Small intestine (tissue), 7 donors: ENCODE results near the gene CETN1. TPM values are rescaled to one million over a fixed set of nuclear protein-coding genes. Genes with fewer than 3 reads are reported as not detected.
A peak's percentile ranks its signal among the peaks of the same experiment; 100 is the strongest.

Experiments used
- DNase-seq, 2 donors: peaks; one replicate each; pipeline versions ENCODE4 v3.0.0 to v3.0.0-alpha.2; 2013
- FAIRE-seq: peaks from 2 replicates; lab custom pipeline; 2012; peaks lifted over from hg19 to GRCh38; lab: Jason Lieb, UNC
- H3K27ac ChIP-seq, 3 donors: one replicate each; pipeline ENCODE4 v1.5.1; 2013; ENCODE audit warnings: low read length in 2 of 3, mild to moderate bottlenecking in 2 of 3, control low read depth in 1 of 3, inconsistent platforms in 1 of 3, low read depth in 1 of 3, moderate library complexity in 1 of 3
- H3K27me3 ChIP-seq, 3 donors: one replicate each; pipeline ENCODE4 v1.6.1; 2013; ENCODE audit warnings: low read length in 3 of 3, inconsistent platforms in 1 of 3; ENCODE audit not compliant: control insufficient read depth in 3 of 3, insufficient read depth in 3 of 3
- H3K36me3 ChIP-seq, 3 donors: one replicate each; pipeline ENCODE4 v1.6.1; 2013; ENCODE audit warnings: low read length in 3 of 3, inconsistent platforms in 1 of 3, low read depth in 1 of 3, mild to moderate bottlenecking in 1 of 3, moderate library complexity in 1 of 3; ENCODE audit not compliant: control insufficient read depth in 3 of 3, insufficient read depth in 2 of 3
- H3K4me1 ChIP-seq, 3 donors: one replicate each; pipeline ENCODE4 v1.6.1; 2013; ENCODE audit warnings: low read length in 2 of 3, inconsistent platforms in 1 of 3, low read depth in 1 of 3, mild to moderate bottlenecking in 1 of 3, moderate library complexity in 1 of 3; ENCODE audit not compliant: control insufficient read depth in 3 of 3, insufficient read depth in 2 of 3
- H3K4me3 ChIP-seq, 3 donors: one replicate each; pipeline ENCODE4 v1.5.1; 2013; ENCODE audit warnings: low read length in 3 of 3, control low read depth in 1 of 3, inconsistent platforms in 1 of 3, low read depth in 1 of 3, mild to moderate bottlenecking in 1 of 3, moderate library complexity in 1 of 3
- H3K9me3 ChIP-seq, 2 donors: one replicate each; pipeline ENCODE4 v1.6.1; 2013; ENCODE audit warnings: low read depth in 1 of 2, low read length in 1 of 2; ENCODE audit not compliant: control insufficient read depth in 2 of 2, insufficient read depth in 1 of 2
- WGBS, 3 donors: extraction: QIAGEN DNeasy Blood & Tissue Kit; methylation state at CpG; one replicate each; pipeline ENCODE4 v1.1.7; 2013; 5-methylcytosine and 5-hydroxymethylcytosine counted together
- polyA plus RNA-seq, 4 donors: library from polyadenylated mRNA; stranded (reverse) in 3 of 4; unstranded in 1 of 4; fragments of 200-250 nt in 3 of 4; fragments of 120-200 nt in 1 of 4; gene quantifications; one replicate each; pipeline versions ENCODE4 v1.2.1 to v1.2.3, GENCODE V29; 2013
- donor health status: healthy with polysubstance abuse.
- donor health status: control.
- donor health status: control.
- donor health status: Bipolar disorder and iron deficiency.
- donor health status: healthy.

The CETN1 gene
- polyA plus RNA-seq, 4 donors, result not detected

GRCh38 chr18:612156-612555, 32.0 kb downstream of the CETN1 start:
- Histone ChIP-seq H3K4me3 (no peak overlapping the region), H3K27me3 (no peaks in the 10 kb centered on the region), H3K9me3 (no peaks in the 10 kb centered on the region), H3K27ac (no peak overlapping the region), H3K36me3 (no peaks in the 10 kb centered on the region), H3K4me1 (peaks cover 0 to 3% (median 0%) of the 10 kb centered on the region in 3 donors)
- DNase-seq (no peak), FAIRE-seq (no peak)
- 81 to 94% (median 88%) methylated on average over 7 of the region's 7 CpGs for WGBS, 3 donors

- H3K27ac ChIP-seq, result no peak overlapping the region
These were observed 34.0 kb downstream of the CETN1 start for GRCh38 chr18:614193-614592.

GRCh38 chr18:615092-615521, 34.9 kb downstream of the CETN1 start:
- H3K36me3 ChIP-seq, result no peaks in the 10 kb centered on the region
- no peak overlapping the region for H3K4me3 ChIP-seq
- peaks cover 0 to 4% (median 0%) of the 10 kb centered on the region in 3 donors for H3K27me3 ChIP-seq
- H3K9me3 ChIP-seq, result no peaks in the 10 kb centered on the region
- peaks cover 0 to 3% (median 0%) of the 10 kb centered on the region in 3 donors for H3K4me1 ChIP-seq
- FAIRE-seq (no peak), DNase-seq (no peak)
- no peak overlapping the region for H3K27ac ChIP-seq
- 73 to 84% (median 76%) methylated on average over 5 of the region's 5 CpGs for WGBS, 3 donors

More at GRCh38 chr18:614193-614592, 34.0 kb downstream of the CETN1 start:
- FAIRE-seq, result no peak
- Histone ChIP-seq H3K27me3 (peaks cover 0 to 4% (median 0%) of the 10 kb centered on the region in 3 donors), H3K36me3 (no peaks in the 10 kb centered on the region), H3K4me3 (no peak overlapping the region), H3K4me1 (peaks cover 0 to 3% (median 0%) of the 10 kb centered on the region in 3 donors), H3K9me3 (no peaks in the 10 kb centered on the region)
- WGBS, 3 donors, result 66 to 95% (median 80%) methylated on average over 1 of the region's 1 CpG
- DNase-seq, result no peak

- DNase-seq, result peak in 1 of 2 donors; percentile 12
- H3K27me3 ChIP-seq, result peaks cover 0 to 4% (median 0%) of the 10 kb centered on the region in 3 donors
- no peak overlapping the region for H3K4me3 ChIP-seq
- peaks cover 0 to 2% (median 0%) of the 10 kb centered on the region in 3 donors for H3K4me1 ChIP-seq
- no peak for FAIRE-seq
- no peak overlapping the region for H3K27ac ChIP-seq
- no peaks in the 10 kb centered on the region for H3K36me3 ChIP-seq
- H3K9me3 ChIP-seq, result no peaks in the 10 kb centered on the region
- WGBS, 3 donors, result 37 to 65% (median 57%) methylated on average over 4 of the region's 4 CpGs
These were observed 35.6 kb downstream of the CETN1 start for GRCh38 chr18:615773-616172.

- peak; percentile 25 to 33 for DNase-seq
- Histone ChIP-seq H3K27ac (no peak overlapping the region), H3K36me3 (no peaks in the 10 kb centered on the region), H3K4me3 (no peak overlapping the region), H3K27me3 (peaks cover 0 to 4% (median 0%) of the 10 kb centered on the region in 3 donors), H3K9me3 (no peaks in the 10 kb centered on the region), H3K4me1 (no peaks in the 10 kb centered on the region)
- peak; percentile 5 for FAIRE-seq
- 32 to 36% (median 35%) methylated on average over 4 of the region's 4 CpGs for WGBS, 3 donors
These were observed 36.3 kb downstream of the CETN1 start for GRCh38 chr18:616380-616995.

- FAIRE-seq, result no peak
- no peak overlapping the region for H3K27ac ChIP-seq
These were observed 37.9 kb downstream of the CETN1 start for GRCh38 chr18:617970-618504.

GRCh38 chr18:618618-619017, 38.4 kb downstream of the CETN1 start:
- 79 to 86% (median 82%) methylated on average over 5 of the region's 5 CpGs for WGBS, 3 donors
- Histone ChIP-seq H3K27me3 (peaks cover 0 to 4% (median 0%) of the 10 kb centered on the region in 3 donors), H3K27ac (no peak overlapping the region), H3K4me3 (no peak overlapping the region), H3K9me3 (no peaks in the 10 kb centered on the region), H3K36me3 (no peaks in the 10 kb centered on the region), H3K4me1 (no peaks in the 10 kb centered on the region)
- FAIRE-seq (no peak), DNase-seq (no peak)

More at GRCh38 chr18:617970-618504, 37.9 kb downstream of the CETN1 start:
- no peak for DNase-seq
- H3K4me1 ChIP-seq, result no peaks in the 10 kb centered on the region
- H3K36me3 ChIP-seq, result no peaks in the 10 kb centered on the region
- H3K4me3 ChIP-seq, result no peak overlapping the region
- H3K9me3 ChIP-seq, result no peaks in the 10 kb centered on the region
- H3K27me3 ChIP-seq, result peaks cover 0 to 4% (median 0%) of the 10 kb centered on the region in 3 donors
- WGBS, 3 donors, result 53 to 70% (median 68%) methylated on average over 13 of the region's 13 CpGs

GRCh38 chr18:621291-622043, 41.3 kb downstream of the CETN1 start:
- no peak overlapping the region for H3K4me3 ChIP-seq
- no peaks in the 10 kb centered on the region for H3K9me3 ChIP-seq
- H3K27ac ChIP-seq, result no peak overlapping the region
- H3K36me3 ChIP-seq, result no peaks in the 10 kb centered on the region
- WGBS, 3 donors, result 49 to 64% (median 57%) methylated on average over 7 of the region's 7 CpGs
- no peaks in the 10 kb centered on the region for H3K4me1 ChIP-seq
- H3K27me3 ChIP-seq, result peaks cover 0 to 4% (median 0%) of the 10 kb centered on the region in 3 donors
- DNase-seq (no peak), FAIRE-seq (no peak)
